ENCODE data around the gene SMTN.
A peak's percentile ranks its signal among the peaks of the same experiment; 100 is the strongest.
"Not testable (repeated sequence)": the region's sequence is repeated elsewhere in the genome, so short reads cannot be mapped to it uniquely, and the experiment has no call there.

SMTN gene

GRCh38 chr22:31089160-31090100 is 8.3 kb downstream of the SMTN start:
- DNase-seq, result peak in 26 of 56 donors; percentile 8 to 65 (median 32)

- DNase-seq, result no peak
These were observed 9.3 kb downstream of the SMTN start for GRCh38 chr22:31090217-31091085.

DNA sequence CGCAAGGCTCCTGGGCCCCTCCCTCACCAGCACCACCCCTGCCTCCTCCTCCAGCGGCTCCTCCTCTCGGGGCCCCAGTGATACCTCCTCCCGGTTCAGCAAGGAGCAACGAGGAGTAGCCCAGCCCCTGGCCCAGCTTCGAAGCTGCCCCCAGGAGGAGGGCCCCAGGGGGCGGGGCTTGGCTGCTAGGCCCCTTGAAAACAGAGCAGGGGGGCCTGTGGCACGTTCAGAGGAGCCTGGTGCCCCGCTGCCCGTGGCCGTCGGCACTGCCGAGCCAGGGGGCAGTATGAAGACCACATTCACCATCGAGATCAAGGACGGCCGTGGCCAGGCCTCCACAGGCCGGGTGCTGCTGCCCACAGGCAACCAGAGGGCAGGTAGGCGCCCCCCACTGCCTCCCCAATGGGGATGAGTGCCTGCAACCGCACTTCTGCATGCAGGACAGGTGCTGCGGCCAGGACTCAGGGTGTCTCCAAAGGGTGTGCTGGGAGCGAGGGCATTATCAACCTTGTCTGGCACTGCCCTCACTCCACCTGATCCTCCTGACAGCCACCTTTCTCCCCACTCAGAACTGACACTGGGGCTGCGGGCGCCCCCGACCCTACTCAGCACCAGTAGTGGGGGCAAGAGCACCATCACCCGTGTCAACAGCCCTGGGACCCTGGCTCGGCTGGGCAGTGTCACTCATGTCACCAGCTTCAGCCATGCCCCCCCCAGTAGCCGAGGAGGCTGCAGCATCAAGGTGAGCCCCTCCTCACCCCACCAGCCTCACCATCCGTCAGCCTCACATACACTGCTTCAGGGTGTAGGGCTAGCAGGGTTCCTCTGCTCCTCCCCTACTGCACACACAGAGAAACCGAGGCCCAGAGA is 10.2 kb downstream of the SMTN start:
- no peak for DNase-seq

GRCh38 chr22:31092161-31092560 is 11.0 kb downstream of the SMTN start:
- no peak for DNase-seq

GRCh38 chr22:31093086-31093850 is 12.2 kb downstream of the SMTN start:
- peak in 43 of 56 donors; percentile 8 to 78 (median 50) for DNase-seq

- DNase-seq, result peak in 32 of 56 donors; percentile 16 to 72 (median 43)
These were observed 13.0 kb downstream of the SMTN start for GRCh38 chr22:31094021-31094551.

DNA sequence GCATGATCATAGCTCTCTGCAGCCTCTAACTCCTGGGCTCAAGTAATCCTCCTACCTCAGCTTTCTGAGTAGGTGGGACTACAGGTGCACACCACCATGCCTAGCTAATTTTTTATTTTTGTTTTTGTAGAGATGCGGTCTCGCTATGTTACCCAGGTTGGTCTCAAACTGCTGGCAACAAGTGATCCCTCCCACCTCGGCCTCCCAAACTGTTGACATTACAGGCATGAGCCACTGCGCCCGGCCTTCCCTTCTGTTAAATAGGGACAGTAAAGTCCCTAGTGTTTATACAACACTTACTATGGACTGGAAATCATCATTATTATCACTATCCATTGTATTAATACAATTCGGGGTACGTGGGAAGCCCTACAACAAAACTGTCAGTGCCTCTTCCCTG is 13.6 kb downstream of the SMTN start:
- no peak for DNase-seq

GRCh38 chr22:31095637-31096249 is 14.6 kb downstream of the SMTN start:
- DNase-seq, result no peak

DNA sequence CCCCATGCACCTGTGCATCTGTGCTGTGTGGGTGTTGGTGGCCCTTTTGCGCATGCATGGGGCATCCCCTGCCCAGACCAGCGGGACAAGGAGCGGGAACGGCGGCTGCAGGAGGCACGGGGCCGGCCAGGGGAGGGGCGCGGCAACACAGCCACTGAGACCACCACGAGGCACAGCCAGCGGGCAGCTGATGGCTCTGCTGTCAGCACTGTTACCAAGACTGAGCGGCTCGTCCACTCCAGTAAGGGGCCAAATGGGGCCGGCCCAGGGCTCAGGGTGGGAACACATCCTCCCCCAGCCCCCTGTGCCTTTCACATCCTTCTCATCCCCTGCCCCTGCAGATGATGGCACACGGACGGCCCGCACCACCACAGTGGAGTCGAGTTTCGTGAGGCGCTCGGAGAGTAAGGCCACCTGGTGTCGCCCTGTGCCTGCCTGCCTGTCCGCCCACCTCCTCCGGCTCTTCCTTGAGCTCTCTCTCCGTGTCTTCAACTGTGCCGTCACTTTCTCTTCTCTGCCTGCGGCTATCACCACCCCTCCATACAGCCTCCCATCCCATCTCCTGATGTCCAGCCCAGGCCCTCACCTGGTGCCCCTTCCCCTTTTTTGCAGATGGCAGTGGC is 15.7 kb downstream of the SMTN start:
- DNase-seq, result no peak

DNA sequence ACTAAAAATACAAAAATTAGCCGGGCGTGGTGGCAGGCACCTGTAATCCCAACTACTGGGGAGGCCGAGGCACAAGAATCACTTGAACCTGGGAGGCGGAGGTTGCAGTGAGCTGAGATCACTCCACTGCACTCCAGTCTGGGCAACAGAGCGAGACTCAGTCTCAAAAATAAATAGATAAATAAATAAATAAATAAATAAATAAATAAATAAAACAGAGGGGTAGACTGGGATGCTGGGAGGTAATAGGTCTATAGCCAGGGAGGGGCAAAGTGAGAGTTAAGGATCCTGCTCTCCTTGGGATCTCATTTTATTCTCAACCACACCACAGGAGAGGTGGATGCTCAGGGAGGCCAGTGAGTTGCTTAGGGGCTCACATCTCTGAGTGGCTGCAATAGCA is 16.4 kb downstream of the SMTN start:
- not testable (repeated sequence) for DNase-seq

- DNase-seq, result no peak
These were observed 17.0 kb downstream of the SMTN start for GRCh38 chr22:31097941-31098631.

DNA sequence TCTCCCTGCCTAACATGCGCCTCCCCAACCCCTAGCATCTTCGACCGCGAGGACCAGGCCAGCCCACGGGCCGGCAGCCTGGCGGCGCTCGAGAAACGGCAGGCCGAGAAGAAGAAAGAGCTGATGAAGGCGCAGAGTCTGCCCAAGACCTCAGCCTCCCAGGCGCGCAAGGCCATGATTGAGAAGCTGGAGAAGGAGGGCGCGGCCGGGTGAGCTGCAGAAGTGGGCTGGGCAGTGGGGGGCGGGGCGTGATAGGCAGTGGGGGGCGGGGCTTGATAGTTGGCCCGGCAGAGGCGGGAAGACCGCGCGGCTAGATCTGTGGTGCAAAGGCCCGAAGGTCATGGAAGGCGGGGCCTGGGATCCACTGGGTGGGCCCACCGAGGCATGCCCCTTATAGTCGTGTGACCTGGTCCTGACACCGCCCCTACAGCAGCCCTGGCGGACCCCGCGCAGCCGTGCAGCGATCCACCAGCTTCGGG is 17.6 kb downstream of the SMTN start:
- DNase-seq, result peak in 3 of 56 donors; percentile 25 to 53 (median 37)

- DNase-seq, result no peak
These were observed 18.3 kb downstream of the SMTN start for GRCh38 chr22:31099386-31099785.

DNA sequence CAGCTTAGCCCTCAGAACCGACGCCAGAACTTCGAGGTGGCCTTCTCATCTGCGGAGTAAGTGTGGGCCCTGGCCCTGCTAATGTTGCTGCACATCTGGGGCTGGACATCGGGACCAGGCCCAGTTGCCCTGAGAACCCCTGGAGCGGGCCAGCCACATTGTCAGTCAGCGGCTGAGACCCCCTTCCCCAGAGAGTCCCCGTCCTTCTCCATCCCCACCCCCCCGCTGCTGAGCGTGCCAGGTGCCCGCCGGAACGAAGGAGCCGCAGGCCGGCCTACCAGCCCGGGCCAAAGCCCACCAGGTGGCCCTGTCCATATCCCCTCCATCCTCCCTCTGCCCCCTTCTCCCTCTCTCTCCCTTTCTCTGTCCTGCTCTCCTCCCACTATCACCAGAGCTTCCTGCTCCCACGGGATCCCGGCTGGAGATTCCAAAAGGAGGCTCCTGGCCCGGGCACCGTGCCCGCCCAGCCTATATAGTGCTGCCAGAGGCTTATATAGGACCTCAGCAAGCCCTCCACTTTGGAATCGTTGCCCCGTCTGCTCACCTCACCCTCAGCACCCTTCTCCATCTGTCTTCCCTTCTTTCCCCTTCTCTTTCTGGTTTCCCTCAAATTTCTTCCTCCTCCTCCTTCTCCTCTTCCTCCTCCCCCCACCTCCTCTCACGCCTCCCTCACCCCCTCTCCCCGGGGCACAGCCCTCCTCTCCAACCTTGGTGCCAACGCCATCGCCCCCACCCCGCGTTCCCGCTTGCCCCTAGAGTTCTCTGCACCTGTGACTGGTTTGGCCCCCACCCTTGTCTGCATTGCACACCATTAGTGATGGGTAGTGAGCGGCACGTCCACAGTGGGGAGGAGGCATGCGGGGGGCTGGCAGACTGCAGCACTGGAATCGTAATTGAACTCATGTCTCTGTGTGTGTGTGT is 19.0 kb downstream of the SMTN start:
- DNase-seq, result no peak

DNA sequence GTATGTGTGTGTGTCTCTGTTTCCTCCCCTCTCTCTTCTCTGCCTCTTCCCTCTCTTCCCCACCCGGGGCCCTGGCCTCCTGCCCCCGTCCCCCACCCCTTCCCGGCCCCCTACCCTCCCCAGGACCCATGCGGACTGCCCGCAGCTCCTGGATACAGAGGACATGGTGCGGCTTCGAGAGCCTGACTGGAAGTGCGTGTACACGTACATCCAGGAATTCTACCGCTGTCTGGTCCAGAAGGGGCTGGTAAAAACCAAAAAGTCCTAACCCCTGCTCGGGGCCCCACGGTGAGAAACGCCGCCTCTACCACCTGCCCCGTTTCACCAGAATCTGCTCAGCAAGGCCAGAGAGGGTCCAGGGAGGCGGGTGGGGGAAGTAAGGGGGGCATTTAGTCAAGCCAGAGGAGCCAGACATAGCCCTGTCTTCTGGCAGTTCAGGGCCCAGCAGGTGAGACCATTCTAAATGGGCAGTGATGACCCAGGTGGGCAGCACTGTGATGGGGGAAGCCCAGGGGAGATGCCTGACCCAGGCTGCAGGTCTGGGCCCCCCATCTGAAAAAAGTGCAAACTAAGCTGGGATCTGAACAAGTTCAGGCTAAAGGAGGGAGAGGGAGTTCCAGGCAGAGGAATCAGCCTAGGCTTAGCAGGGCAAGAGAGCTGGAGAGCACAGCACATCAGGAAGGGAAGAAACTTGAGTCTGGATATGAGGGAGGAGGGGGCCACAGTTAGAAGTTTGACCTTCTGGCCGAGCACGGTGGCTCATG is 19.8 kb downstream of the SMTN start:
- no peak for DNase-seq

DNA sequence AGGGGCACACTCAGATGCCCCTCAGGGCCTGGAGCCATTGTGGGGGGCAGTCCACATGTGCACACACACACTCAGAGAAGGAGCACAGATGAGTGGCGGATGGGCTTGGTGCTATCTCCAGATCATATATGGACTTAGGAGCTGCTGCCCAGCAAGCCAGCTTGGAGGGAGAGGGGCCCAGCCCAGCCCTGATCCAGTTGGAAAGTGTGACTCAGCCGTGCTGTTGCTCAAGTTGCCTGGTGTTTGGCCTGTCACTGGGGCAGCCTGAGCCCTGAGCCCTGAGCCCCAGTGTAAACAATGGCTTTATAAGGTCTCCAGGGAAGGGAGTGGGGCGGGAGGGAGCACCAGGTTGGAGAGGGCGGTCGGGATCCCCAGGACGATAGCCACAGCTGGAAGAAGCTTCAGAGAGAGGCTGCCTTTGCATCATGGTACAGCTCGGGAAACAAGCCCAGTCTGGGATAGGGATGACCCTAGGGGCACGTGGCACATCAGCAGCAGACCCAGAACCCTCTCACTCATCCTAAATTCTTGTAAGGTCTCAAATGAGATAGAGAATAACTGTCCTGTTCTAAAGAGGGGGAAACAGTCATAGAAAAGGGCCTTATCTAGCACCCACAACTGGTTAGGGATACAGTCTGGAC is 21.4 kb downstream of the SMTN start:
- no peak for DNase-seq
